HL-60 (cell line): ENCODE data around the gene PPA1.
"Not testable (repeated sequence)": the region's sequence is repeated elsewhere in the genome, so short reads cannot be mapped to it uniquely, and the experiment has no call there.

Experiments used
- GABPA ChIP-seq: IDR thresholded peaks from 2 replicates; pipeline ENCODE4 v1.6.1; 2012; ENCODE audit warnings: low read depth
- POLR2AphosphoS5 ChIP-seq: IDR thresholded peaks from 2 replicates; pipeline ENCODE4 v1.6.1; 2012; ENCODE audit warnings: low read depth
- REST ChIP-seq: IDR thresholded peaks from 2 replicates; pipeline ENCODE4 v1.6.1; 2012; ENCODE audit warnings: low read depth; ENCODE audit not compliant: insufficient replicate concordance
- SPI1 ChIP-seq: IDR thresholded peaks from 2 replicates; pipeline ENCODE4 v1.6.1; 2012; ENCODE audit warnings: low read depth, mild to moderate bottlenecking, borderline replicate concordance
- TF ChIP-seq, protein P1 (sequence below): IDR thresholded peaks from one replicate; pipeline ENCODE4 v1.5.1; 2011; ENCODE audit warnings: low read length, control low read depth, inconsistent platforms; ENCODE audit not compliant: insufficient read depth

GRCh38 chr10:70239077-70239976 is 6.1 kb upstream of the PPA1 start:
- TF ChIP-seq, protein P1, sequence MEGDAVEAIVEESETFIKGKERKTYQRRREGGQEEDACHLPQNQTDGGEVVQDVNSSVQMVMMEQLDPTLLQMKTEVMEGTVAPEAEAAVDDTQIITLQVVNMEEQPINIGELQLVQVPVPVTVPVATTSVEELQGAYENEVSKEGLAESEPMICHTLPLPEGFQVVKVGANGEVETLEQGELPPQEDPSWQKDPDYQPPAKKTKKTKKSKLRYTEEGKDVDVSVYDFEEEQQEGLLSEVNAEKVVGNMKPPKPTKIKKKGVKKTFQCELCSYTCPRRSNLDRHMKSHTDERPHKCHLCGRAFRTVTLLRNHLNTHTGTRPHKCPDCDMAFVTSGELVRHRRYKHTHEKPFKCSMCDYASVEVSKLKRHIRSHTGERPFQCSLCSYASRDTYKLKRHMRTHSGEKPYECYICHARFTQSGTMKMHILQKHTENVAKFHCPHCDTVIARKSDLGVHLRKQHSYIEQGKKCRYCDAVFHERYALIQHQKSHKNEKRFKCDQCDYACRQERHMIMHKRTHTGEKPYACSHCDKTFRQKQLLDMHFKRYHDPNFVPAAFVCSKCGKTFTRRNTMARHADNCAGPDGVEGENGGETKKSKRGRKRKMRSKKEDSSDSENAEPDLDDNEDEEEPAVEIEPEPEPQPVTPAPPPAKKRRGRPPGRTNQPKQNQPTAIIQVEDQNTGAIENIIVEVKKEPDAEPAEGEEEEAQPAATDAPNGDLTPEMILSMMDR = not testable (repeated sequence)
- TF ChIP-seq REST, POLR2AphosphoS5, GABPA, SPI1: not testable (repeated sequence)
